A172 (cell line): ENCODE data around the gene SMIM20. TPM values are rescaled to one million over a fixed set of nuclear protein-coding genes. Genes with fewer than 3 reads are reported as not detected.
A peak's percentile ranks its signal among the peaks of the same experiment; 100 is the strongest.
"Not testable (repeated sequence)": the region's sequence is repeated elsewhere in the genome, so short reads cannot be mapped to it uniquely, and the experiment has no call there.

ENCODE experiments used
- DNase-seq: peaks from one replicate; pipeline ENCODE4 v3.0.0-alpha.2; 2015; ENCODE audit warnings: low spot score
- total RNA-seq: library from RNA; depleted of rRNA; stranded (reverse); fragments of >200 nt; shearing (Covaris generic); gene quantifications from 2 replicates; pipeline ENCODE4 v1.2.3, GENCODE V29; 2014

The SMIM20 gene
- total RNA-seq, 1 experiment from 2014 or later: 44.7 TPM

DNA sequence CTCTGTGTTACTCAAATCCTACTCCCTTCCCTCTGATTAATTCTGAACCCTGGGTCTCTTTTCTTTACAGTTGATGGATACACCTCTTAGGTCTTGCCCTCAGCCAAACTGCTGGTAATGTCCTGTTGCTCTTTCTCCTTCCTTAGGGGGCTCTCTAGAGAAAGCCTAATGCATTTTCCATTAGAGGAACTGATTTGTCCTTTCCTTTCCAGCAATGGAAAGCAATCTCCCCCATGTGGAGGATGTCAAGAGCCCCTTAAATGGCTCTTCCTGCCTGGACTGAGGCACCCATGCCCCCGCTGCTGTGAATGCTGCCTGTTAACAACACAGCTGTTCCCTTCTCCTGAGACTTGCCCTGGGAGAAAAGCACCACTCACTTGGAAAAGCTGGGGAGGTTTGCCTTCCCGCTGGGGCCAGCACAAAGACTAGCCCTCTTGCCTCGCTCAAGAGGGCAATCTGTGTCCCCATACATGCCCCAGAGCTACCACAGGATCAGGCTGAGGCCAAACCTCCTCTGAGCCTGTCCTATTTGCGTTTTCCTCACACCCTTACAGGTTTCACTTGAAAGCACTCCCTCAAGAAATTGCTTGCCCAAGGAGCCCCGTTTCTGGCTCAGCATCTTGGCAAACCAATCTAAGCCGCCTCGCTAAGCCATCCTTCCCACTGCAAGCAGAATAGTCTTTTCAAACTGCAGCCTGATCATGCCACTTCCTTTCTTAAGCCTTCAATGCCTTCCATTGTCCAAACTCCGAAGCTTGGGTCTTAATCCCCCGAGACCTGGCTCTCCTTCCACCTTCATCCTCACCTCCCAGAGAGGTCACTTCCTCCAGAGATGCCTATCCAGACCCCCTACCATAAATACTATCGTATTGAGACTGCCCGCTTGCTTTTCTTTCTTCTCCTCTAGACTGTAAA lies 23.2 kb upstream of the SMIM20 start:
- DNase-seq: no peak

DNA sequence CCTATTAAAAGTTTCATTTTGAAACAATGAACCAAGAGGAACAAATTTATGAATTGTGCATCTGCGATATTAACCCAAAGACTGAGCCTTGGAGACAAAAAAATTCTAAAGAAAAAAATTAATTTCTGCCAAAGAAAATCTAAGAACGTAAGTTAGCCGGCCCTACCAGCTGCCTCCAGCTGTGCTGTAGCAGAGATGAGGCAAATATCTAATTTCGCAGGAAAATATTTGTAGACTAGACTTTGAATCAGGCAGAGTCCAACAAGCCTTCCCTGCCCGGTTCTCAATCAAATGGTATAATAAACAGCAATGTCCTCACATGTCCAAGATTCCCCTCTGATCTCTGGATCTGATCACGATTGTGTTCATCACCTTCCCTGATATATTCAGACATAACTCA lies 21.2 kb upstream of the SMIM20 start:
- DNase-seq: no peak

DNA sequence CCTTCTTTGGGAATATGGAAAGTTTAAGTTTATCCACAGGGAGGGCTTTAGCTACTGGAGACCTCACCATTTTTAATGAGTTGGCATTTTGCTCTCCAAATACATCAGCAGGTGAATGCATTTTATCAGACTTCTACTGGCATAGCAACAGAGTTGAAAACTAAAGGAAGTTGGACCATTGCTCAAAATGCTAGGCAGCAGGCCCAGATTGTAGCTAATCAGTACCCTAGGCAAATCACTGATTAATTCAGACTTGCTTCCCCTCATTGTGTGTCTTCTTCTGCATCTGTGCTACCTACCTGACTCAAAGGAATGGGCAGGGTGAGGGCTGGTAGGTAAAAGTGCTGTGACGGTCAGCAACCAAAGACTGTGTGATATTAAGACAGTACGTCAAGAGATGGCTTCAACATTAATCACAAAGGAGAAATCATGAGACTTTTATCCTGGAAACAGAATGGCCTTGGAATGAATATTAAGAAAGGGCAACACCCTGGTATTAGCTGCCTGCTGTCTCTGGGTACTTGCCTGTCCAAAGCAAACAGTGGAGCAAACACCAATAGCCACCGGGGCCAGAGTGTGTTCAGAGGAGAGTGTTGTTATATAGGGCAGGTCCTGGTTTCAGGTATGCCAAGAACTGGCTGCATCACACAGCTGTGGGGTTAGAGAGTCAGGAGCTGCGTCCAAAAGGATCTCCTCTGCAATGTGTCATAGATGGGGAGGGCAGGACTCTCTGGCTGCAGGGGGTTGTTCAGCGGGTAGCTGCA lies 17.1 kb upstream of the SMIM20 start:
- no peak for DNase-seq

DNA sequence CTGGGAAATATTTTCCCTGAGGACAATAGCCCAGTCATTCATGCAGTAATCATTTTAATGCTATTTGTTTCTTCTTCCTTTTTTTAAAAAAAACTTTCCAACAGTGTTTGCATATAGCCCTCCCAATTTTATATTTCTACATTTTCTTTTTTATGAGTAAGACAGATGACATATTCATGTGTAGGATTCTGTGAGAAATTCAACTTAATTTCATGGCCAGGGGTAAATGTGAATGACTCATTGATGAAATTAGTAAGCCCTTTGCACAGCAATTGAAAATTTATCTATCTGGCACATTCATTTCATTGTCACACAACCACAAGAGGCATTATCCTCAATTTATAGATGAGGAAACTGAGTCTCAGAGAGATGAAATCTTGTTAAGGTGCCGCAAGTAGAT lies 13.7 kb upstream of the SMIM20 start:
- DNase-seq: no peak

DNA sequence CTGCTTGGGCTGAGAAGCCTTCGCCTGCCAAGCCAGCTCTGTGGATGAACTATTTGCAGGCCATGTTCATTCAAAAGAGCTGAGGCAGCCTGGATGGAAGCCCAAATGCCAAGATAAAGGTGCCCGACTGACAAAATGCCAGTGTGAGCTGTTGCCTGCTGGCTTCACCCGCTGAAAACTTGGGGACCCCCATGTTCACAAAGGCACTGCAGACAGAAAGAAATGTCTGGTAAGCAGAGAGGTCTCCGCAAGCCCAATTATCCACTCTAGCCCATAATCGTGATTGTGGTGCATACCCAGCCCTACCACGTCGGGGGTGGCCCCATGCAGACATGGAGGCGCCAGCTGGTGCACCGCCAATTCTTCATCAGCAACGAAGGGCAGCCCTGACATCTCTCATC lies 13.0 kb upstream of the SMIM20 start:
- no peak for DNase-seq

DNA sequence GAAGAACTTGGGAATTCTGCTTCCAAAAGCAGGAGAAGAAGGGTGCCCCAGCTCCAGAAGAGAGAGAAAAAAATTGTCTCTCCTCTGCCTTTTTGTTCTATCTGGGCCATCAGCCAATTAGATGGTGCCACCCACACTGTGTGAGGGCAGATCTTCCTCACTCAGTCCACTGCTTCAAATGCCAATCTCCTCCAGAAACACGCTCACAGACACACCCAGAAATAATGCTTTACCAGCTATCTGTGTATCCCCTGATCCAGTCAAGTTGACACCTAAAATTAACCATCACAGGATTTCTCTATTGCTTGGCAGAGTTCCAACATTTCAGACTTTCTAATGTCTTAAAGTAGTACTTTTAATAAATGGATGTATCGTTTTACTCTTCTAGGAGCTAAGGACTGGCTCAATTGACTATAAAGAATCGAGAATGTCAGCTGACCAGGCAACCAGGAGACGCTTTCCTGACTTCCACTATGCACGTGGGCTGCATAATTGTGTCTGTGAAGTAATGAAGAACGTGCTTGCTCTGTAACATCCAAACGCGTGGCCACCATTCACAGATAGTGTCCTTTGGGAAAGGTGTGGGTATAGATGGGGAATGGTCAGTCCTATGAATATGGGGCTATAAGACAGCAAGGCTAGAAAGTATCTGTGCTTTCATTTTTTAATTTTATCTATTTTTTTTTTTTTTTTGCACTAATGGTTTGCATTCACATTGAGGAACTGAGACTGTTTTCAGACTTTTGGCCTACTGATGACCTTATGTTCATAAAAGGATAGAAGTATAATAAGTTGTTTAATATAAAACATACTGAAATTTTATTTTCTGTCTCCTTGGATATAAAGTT lies 9.9 kb upstream of the SMIM20 start:
- no peak for DNase-seq

DNA sequence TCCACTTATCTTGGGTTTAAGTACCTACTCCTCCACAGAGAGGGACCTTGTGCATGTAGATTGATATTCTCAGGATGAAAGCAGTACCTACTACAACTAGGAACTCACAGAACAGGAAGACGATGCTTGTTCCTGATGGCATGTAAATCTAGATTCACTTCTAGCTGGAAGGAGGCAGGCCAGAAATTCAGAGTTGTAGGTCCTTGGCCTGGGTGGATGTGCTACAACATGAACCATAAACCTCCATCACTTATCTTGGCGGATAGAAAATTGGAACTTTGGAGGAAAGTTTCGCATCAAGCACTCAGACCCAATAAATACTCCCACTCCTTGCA lies 9.3 kb upstream of the SMIM20 start:
- DNase-seq: no peak

DNA sequence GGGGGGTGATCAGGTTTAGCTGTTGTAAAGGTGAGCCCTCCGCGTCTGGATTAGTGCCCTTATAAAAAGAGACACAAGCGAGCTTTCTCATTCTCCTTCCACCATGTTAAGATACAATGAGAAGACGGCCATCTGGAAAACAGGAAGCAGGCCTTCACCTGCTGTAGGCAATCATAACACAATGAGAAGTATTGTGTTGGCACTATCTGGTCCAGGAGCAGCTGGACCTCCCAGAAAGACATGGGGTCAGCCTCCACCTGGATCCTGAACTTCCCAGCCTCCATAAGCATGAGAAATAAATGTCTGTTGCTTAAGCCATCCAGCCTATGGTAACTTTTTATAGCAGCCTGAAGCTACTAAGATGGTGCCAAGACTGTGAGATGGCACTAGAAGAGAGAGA lies 8.6 kb upstream of the SMIM20 start:
- no peak for DNase-seq

DNA sequence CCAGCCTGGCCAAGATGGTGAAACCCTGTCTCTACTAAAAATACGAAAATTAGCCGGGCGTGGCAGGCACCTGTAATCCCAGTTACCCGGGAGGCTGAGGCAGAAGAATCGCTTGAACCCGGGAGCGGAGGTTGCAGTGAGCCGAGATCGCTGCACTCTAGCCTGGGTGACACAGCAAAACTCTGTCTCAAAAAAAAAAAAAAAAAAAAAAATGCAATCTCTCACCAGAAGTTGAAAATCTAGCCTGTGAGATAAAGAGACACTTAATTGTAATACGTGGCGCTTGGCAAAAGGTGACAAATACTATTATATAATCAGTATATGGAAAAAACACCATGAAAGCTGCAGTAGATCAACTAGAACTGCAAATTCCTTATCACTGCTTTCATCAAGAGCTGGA lies 7.9 kb upstream of the SMIM20 start:
- not testable (repeated sequence) for DNase-seq

DNA sequence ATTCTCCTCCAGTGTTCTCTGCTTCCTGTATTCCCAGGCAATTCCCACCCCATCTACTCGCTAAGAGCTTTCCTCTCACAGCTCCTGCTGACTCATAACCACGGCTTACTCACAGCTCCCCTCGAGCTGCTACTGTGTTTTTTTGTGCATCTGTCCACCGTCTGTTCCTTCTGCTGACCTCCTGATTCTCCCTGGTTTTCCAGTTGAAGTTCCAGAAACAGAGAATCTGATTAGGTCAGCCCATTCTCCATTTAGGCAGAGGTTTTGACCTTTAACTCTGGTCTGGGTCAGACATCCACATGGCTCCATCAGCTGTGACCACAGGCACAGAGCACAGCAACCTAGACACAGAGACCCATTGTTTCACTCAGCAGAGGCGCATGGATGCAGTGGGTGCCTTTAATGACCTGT lies 5.5 kb upstream of the SMIM20 start:
- peak; percentile 88 for DNase-seq

DNA sequence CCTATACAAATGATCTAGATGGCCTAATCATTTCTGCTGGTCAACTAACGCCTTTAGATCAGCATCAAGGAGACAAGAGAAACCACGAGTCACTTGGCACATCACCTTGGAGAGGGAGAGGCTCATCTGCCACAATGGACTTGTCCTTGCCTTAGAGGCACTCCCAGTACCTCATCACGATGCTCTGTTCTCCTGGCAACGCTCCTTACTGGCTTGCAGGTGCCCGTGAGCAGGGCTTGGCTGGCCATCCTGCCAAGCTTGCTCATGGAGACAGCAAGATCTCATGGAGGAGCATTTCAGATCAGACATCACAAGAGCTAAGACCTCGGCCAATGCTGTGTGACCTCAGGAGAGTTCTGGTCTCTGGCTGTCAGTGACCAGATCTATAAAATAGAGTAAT lies 2.7 kb upstream of the SMIM20 start:
- DNase-seq: no peak

DNA sequence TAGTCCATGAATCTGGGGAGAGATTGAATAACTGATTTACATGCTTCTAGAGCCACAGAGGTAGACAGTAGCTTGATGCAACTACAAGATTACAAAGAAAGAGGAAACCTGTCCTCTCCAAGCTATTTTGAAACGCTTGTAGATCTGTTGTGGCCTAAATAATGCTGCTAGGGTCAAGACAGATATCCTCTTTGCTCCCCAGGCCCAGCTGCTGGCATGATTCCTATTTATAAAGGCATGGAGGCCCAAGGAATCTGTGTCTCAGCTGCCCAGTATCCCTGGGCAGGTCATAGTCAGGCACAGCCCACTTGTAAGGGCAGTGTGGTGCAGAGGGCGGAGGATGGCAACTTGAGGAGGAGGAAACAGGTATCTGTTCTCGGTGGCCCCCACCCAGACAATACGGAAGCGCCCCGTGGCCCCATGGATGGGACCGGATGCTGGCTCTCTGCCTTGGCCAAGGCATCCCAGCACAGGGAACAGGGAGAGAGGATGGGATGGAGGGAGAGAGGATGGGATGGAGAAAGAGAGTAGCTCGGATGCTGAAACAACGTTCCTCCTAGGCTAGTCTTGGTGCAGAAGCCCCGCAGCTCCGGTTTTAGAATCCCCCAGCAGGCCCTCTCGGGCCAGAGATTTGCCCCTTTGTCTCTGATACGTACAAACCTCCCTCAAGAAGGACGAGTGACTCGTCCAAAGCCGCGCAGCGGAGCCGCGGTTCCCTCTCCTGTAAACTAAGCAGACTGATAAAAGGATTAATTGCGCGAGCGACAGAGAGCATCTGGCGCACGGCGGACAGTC lies 767 bp upstream of the SMIM20 start:
- no peak for DNase-seq

DNA sequence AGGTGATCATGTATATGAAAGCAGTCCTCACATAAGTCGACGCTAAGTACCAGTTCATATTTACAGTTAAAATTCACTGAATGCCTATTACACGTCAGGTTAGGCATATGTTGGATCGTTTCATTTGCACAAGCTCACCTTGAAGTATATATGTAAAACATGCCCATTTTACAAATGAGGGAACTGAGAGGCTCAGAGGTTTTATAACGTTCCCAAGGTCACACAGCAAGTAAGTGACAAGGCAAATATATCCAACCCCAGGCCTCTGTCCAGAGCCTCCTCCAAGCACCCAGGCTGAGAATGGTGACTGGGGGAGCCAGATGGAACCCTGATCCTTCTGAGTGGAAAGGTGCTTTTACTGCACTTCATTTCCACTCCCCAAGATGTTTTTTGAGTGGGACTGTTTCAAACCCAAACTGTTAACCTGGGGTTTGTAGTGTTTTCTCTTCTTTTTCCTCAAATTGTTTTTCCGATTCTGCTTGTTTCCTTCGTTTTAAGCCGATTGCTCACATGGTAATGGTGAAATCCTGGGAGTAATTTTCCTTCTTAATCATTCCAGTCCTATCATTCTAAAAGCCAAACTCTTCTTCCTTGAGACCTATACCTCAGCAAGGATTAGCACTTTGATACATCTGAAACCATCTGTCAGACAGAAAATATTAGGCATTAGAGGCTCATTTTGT lies 791 bp downstream of the SMIM20 start:
- DNase-seq: no peak

DNA sequence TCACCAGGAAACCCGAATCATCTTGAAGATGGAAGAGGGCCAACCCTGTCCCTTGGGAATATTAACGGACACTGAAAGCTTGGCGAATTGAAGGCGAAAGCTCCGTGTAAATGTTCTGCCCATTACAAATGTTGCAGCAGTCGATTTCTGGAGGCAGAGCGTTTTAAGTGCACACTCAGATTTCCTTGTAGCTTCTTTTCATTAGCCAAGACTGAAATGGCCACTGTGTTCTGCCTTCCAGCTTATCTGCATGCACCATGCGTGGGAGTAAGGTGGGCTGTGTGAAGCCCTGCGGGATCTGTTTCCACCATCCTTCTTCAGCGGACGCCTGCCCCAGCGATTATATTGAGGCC lies 1.3 kb downstream of the SMIM20 start:
- DNase-seq: no peak

DNA sequence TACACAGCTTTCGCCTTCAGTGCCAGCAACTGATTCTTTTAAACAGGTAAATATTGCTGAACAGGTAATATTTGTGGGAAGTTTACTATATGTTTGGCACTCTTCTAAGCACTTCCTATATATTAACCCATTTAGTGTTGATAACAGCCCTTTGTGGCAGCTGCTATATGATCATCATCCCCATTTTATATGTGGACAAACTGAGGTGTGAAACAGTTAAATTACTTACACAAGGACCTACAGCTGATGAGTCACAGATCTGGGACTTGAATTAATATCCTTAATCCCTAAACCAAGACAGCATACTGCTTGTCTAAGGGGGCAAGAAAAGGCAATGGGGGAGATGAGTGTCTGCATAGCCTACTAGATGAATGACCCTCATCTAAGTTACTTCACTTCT lies 2.9 kb downstream of the SMIM20 start:
- no peak for DNase-seq

DNA sequence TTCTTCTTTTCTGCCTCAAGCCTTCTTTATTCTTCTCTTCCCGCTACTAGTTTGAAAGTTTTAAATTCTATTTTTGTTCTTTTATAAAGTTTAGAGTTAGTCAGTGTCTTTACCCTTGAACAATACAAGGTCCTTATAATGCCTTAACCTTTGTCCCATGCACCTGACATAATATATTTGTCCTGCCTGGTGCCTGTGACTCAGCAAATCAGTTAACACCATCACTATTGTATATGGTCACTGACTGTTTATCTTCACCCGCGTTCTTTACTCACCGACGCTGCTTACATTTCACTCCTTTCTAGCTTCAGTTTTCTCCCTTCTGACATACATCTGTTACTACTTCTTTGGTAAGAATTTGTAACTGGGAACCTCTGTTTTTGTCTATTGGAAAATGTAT lies 5.7 kb downstream of the SMIM20 start:
- DNase-seq: no peak

DNA sequence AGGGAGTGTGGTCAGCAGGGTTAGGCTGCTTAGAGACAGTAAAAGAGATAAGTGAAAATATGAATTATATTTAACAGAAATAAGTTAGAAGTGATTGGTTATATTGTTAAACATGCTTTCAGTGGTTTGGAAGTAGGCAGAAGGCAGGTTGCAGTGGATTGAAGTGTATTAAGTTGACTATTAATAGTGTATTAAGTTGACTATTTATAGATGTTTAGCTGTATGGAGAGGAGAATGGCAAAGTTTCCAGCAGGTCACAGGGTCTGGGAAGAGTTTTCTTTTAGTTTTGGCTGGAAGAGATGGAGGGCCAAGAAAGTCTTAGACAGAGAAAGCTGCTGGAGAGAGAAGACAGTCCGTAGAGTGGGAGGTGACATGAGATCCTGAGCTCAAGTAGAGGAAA lies 7.9 kb downstream of the SMIM20 start:
- no peak for DNase-seq

DNA sequence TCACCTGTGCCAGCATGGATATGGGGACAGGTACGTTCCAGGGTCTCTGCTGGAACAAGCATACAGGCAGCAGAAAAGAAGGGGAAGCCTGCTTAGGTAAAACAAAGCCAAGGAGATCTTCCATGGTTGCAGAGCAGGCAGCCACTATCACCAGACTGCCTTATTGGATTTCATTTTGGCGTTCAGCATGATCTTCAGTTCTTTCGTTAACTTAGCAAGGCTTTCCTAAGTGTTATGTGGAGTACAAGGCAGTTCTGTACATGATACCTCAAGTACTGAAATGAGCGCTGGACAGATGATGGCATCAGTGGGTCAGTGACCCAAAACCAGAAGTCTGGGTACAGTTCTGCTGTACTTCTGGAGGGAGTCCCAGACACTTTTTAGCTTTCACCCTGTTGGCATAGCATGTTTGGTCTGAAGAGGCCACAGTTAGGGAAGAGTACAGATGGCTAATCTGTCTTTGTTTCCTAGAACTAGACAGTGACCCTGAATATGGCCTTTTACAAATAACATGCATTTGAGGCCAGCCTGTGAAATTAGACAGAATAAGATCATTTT lies 8.9 kb downstream of the SMIM20 start:
- no peak for DNase-seq

DNA sequence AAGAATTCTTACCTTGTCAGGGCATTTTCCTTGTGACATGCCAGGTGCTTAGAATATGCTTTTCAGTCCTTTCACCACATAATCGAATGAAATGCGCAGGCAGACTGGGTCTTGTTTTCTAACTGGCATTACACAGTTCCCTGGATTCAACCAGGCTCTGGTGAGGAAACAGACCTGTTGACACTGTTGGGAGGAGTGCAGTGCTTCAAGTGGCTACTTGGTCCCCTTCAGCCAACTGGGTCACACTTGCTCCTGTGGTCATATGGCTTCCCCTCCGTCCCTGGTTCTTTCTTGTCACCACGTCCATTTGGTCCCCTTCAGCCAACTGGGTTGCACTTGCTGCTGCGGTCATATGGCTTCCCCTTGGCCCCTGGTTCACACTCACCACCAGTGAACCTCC lies 9.7 kb downstream of the SMIM20 start:
- no peak for DNase-seq

DNA sequence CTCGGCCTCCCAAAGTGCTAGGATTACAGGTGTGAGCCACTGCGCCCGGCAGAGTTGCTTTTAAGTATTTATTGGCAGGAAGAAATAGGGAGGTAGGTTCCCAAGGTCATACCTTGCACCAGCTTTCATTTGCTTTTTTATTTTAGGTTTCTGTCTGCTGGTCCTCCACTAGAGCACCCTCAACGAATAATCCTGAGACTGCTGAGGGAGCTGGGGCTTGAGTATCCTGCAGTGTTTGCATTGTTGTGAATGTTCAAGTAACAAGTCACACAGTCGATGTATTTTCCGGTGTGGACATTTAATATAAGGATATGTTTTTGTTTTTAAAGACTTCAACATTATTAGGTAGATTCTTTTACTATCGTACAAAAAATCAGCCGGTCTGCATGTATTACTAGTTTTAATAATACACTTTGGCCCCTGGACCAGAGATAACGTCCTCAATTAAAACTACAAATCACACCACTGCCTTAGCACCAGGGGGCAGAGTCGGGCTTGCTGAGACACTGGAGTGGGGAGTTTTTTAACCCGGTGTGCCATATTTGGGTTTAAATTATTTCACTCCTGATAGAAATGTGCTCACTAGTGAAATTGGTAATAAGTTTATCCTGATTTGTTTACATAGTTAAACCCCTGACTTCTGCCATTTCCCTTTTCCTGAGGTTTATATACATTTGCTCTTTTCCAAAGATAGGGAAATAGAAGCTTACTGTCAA lies 11.6 kb downstream of the SMIM20 start:
- DNase-seq: no peak
